Esophagus (tissue), 2 donors: ENCODE results near the gene SLC2A14. TPM values are rescaled to one million over a fixed set of nuclear protein-coding genes. Genes with fewer than 3 reads are reported as not detected.
"Not testable (repeated sequence)": the region's sequence is repeated elsewhere in the genome, so short reads cannot be mapped to it uniquely, and the experiment has no call there.

Experiments
- H3K27ac ChIP-seq, 2 donors: one replicate each; pipeline ENCODE4 v1.5.1; 2013; ENCODE audit warnings: low read depth in 2 of 2, mild to moderate bottlenecking in 2 of 2, inconsistent platforms in 1 of 2, low read length in 1 of 2, moderate library complexity in 1 of 2
- H3K27me3 ChIP-seq, 2 donors: one replicate each; pipeline ENCODE4 v1.6.1; 2013; ENCODE audit warnings: low read length in 2 of 2, control low read depth in 1 of 2, mild to moderate bottlenecking in 1 of 2; ENCODE audit not compliant: insufficient read depth in 2 of 2, control insufficient read depth in 1 of 2
- H3K36me3 ChIP-seq, 2 donors: one replicate each; pipeline ENCODE4 v1.6.1; 2013; ENCODE audit warnings: low read length in 1 of 2; ENCODE audit not compliant: control insufficient read depth in 2 of 2, insufficient read depth in 2 of 2
- H3K4me1 ChIP-seq, 2 donors: one replicate each; pipeline ENCODE4 v1.6.1; 2013; ENCODE audit warnings: low read length in 1 of 2; ENCODE audit not compliant: control insufficient read depth in 2 of 2, insufficient read depth in 2 of 2
- H3K4me3 ChIP-seq, 2 donors: one replicate each; pipeline ENCODE4 v1.5.1; 2013; ENCODE audit warnings: low read length in 2 of 2, mild to moderate bottlenecking in 2 of 2, low read depth in 1 of 2, moderate library complexity in 1 of 2
- H3K9me3 ChIP-seq, 2 donors: one replicate each; pipeline ENCODE4 v1.6.1; 2013; ENCODE audit warnings: mild to moderate bottlenecking in 2 of 2, low read depth in 1 of 2, low read length in 1 of 2, moderate library complexity in 1 of 2; ENCODE audit not compliant: control insufficient read depth in 2 of 2, insufficient read depth in 1 of 2
- WGBS, 2 donors: extraction: QIAGEN DNeasy Blood & Tissue Kit; methylation state at CpG; one replicate each; pipeline ENCODE4 v1.1.7; 2013; 5-methylcytosine and 5-hydroxymethylcytosine counted together
- polyA plus RNA-seq, 2 donors: library from polyadenylated mRNA; stranded (reverse); fragments of 200-250 nt; gene quantifications; one replicate each; pipeline ENCODE4 v1.2.3, GENCODE V29; 2013
- donor health status: healthy with polysubstance abuse.
- donor health status: Bipolar disorder and iron deficiency.

SLC2A14 gene
- polyA plus RNA-seq, 2 donors = not detected

DNA sequence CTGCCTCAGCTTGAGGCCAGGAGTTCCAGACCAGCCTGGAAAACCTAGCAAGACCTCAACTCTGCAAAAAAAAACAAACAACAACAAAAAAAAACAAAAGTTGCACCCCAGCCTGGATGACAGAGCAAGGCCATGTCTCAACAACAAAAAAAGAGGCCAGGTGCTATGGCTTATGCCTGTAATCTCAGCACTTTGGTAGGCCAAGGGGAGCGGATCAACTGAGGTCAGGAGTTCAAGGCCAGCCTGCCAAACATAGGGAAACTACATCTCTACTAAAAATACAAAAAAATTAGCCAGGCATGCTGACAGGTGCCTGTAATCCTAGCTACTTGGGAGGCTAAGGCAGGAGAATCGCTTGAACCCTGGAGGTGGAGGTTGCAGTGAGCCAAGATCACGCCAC lies 6.5 kb upstream of the SLC2A14 start:
- no peak overlapping the region for H3K4me3 ChIP-seq
- 90 to 92% methylated on average over 3 of the region's 3 CpGs for WGBS, 2 donors
- H3K27me3 ChIP-seq = no peaks in the 10 kb centered on the region
- H3K27ac ChIP-seq = no peak overlapping the region
- no peaks in the 10 kb centered on the region for H3K9me3 ChIP-seq
- H3K36me3 ChIP-seq = no peaks in the 10 kb centered on the region
- H3K4me1 ChIP-seq = no peaks in the 10 kb centered on the region

- H3K27me3 ChIP-seq = peaks cover 0 to 3% of the 10 kb centered on the region in 2 donors
- 84 to 88% methylated on average over 8 of the region's 8 CpGs for WGBS, 2 donors
- H3K9me3 ChIP-seq = no peaks in the 10 kb centered on the region
- no peak overlapping the region for H3K27ac ChIP-seq
- no peaks in the 10 kb centered on the region for H3K36me3 ChIP-seq
- no peak overlapping the region for H3K4me3 ChIP-seq
- H3K4me1 ChIP-seq = no peaks in the 10 kb centered on the region
Measured at GRCh38 chr12:7877420-7877819, 4.7 kb upstream of the SLC2A14 start.

DNA sequence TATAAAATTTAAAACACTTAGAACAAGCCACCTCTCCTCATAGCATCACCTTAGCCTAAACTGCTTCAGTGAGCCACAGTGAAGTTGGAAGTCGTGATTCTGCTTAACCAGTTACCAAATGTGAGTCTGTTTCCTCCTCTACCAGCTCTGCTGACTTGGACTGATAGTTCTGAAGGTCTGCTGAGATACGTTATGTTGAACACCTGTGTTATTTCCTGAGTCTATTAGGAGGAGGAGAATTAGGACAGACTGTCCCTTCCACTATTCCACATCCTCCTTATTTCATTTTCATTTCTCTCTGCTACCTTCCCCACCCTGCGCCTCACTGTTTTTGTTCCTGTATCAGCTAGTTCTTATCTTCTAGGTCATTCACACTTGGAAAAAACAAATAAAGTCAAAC lies 2.4 kb downstream of the SLC2A14 start:
- Histone ChIP-seq H3K4me3 (no peak overlapping the region), H3K27me3 (peaks cover 0 to 3% of the 10 kb centered on the region in 2 donors), H3K36me3 (no peaks in the 10 kb centered on the region), H3K9me3 (no peaks in the 10 kb centered on the region), H3K4me1 (no peaks in the 10 kb centered on the region), H3K27ac (no peak overlapping the region)
- WGBS, 2 donors = 53 to 68% methylated on average over 3 of the region's 3 CpGs

GRCh38 chr12:7869137-7869536 lies 3.6 kb downstream of the SLC2A14 start:
- Histone ChIP-seq H3K4me1 (no peaks in the 10 kb centered on the region), H3K9me3 (no peaks in the 10 kb centered on the region), H3K4me3 (no peak overlapping the region), H3K27ac (no peak overlapping the region), H3K36me3 (no peaks in the 10 kb centered on the region), H3K27me3 (peaks cover 0 to 3% of the 10 kb centered on the region in 2 donors)
- WGBS, 2 donors = 93 to 94% methylated on average over 4 of the region's 4 CpGs

DNA sequence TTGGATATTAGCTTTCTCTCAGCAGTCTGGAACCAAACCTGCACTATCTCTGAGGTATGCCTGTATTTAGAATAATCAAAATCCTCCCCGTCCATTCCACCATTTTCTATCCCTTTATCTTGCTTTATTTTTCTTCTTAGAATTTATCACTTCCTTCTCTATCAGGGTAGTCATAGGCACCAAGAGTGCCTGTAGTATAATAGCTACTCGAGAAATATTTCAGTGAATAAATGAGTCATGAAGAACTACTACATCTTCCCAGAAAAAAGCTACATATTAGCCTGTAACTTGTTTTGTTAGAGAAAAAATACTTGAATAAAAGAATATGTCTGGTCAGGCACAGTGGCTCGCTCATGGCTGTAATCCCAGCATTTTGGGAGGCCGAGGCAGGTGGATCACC lies 4.3 kb downstream of the SLC2A14 start:
- H3K4me3 ChIP-seq = no peak overlapping the region
- H3K4me1 ChIP-seq = no peaks in the 10 kb centered on the region
- no peaks in the 10 kb centered on the region for H3K9me3 ChIP-seq
- H3K27ac ChIP-seq = no peak overlapping the region
- no peaks in the 10 kb centered on the region for H3K36me3 ChIP-seq
- H3K27me3 ChIP-seq = no peaks in the 10 kb centered on the region
- WGBS, 2 donors = 72 to 86% methylated on average over 4 of the region's 4 CpGs

- Histone ChIP-seq H3K9me3 (no peaks in the 10 kb centered on the region), H3K4me3 (no peak overlapping the region), H3K36me3 (no peaks in the 10 kb centered on the region), H3K27ac (no peak overlapping the region), H3K4me1 (no peaks in the 10 kb centered on the region), H3K27me3 (no peaks in the 10 kb centered on the region)
- WGBS, 2 donors = 89% methylated on average over 12 of the region's 12 CpGs
Measured at GRCh38 chr12:7864601-7865150, 8.0 kb downstream of the SLC2A14 start.

DNA sequence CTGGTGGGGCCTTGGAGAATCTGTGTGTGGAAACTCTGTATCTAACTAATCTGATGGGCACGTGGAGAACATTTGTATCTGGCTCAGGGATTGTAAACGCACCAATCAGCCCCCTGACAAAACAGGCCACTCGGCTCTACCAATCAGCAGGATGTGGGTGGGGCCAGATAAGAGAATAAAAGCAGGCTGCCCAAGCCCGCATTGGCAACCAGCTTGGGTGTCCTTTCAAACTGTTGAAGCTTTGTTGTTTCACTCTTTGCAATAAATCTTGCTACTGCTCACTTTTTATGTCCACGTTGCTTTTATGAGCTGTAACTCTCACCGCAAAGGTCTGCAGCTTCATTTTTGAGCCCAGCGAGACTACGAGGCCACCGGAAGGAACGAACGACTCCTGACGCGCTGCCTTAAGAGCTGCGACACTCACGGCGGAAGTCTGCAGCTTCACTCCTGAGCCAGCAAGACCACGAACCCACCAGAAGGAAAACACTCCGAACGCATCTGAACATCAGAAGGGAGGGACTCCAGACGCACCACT lies 9.8 kb downstream of the SLC2A14 start:
- H3K9me3 ChIP-seq, H3K27me3 ChIP-seq, H3K36me3 ChIP-seq, H3K27ac ChIP-seq, H3K4me1 ChIP-seq, H3K4me3 ChIP-seq: not testable (repeated sequence)
- 73 to 85% methylated on average over 20 of the region's 20 CpGs for WGBS, 2 donors

- H3K4me1 ChIP-seq, H3K4me3 ChIP-seq, H3K27me3 ChIP-seq, H3K27ac ChIP-seq, H3K9me3 ChIP-seq, H3K36me3 ChIP-seq: not testable (repeated sequence)
- WGBS, 2 donors = 96 to 99% methylated on average over 24 of the region's 24 CpGs
Measured at GRCh38 chr12:7862301-7862700, 10.4 kb downstream of the SLC2A14 start.

DNA sequence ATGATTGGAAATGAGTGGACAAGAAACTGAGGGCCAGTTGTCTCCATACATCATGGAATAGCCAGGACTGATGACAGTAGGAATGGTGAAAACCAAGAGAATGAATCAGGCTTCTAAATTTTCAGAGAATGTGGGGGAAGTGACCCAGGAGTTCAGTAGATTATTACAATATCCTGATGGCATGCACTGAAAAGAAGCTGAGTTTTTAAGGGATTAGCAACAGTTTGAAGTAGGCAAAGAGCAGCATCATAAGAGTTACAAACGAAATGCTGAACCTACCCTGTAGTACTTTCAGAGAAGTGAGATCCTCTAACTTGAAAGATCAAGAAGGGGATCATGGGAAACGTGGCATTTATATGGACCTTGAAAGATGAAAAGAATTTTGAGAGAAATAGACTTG lies 13.2 kb downstream of the SLC2A14 start:
- H3K9me3 ChIP-seq = no peaks in the 10 kb centered on the region
- no peaks in the 10 kb centered on the region for H3K36me3 ChIP-seq
- 14 to 22% methylated on average over 2 of the region's 2 CpGs for WGBS, 2 donors
- no peak overlapping the region for H3K27ac ChIP-seq
- H3K4me1 ChIP-seq = no peaks in the 10 kb centered on the region
- H3K4me3 ChIP-seq = no peak overlapping the region
- H3K27me3 ChIP-seq = no peaks in the 10 kb centered on the region

- Histone ChIP-seq H3K4me1 (no peaks in the 10 kb centered on the region), H3K27me3 (no peaks in the 10 kb centered on the region), H3K4me3 (no peak overlapping the region), H3K36me3 (no peaks in the 10 kb centered on the region), H3K9me3 (no peaks in the 10 kb centered on the region), H3K27ac (no peak overlapping the region)
- WGBS, 2 donors = 89 to 90% methylated on average over 3 of the region's 3 CpGs
Measured at GRCh38 chr12:7857971-7858370, 14.7 kb downstream of the SLC2A14 start.
